DOHH2 (cell line): Measurements from ENCODE around the gene ATP13A1.

Experiments
- CTCF ChIP-seq: fragments of 200-600 bp; sonication (generic); IDR thresholded peaks from one replicate; pipeline ENCODE4 v1.5.1; 2014; ENCODE audit warnings: antibody characterized with exemption, mild to moderate bottlenecking, low read depth, low read length; ENCODE audit not compliant: poor library complexity, severe bottlenecking
- EZH2phosphoT487 ChIP-seq: fragments of 200-600 bp; sonication (generic); IDR thresholded peaks from 2 replicates; pipeline ENCODE4 v1.6.1; 2017; ENCODE audit warnings: borderline replicate concordance, mild to moderate bottlenecking, antibody characterized with exemption, low read length, moderate library complexity, mixed read lengths

GRCh38 chr19:19626516-19627472 lies 36.7 kb downstream of the ATP13A1 start:
- TF ChIP-seq CTCF (no peak), EZH2phosphoT487 (no peak)
